GM18861 (cell line): ENCODE measurements around the gene ACTR1A.
A peak's percentile ranks its signal among the peaks of the same experiment; 100 is the strongest.

Experiments
- ATAC-seq: cut with Tn5 transposase; IDR thresholded peaks from one replicate; pipeline ENCODE4 v1.9.1; 2021; ENCODE audit not compliant: unreplicated experiment

ACTR1A gene

GRCh38 chr10:102491136-102491535 is 11.4 kb downstream of the ACTR1A start:
- ATAC-seq, result no peak

DNA sequence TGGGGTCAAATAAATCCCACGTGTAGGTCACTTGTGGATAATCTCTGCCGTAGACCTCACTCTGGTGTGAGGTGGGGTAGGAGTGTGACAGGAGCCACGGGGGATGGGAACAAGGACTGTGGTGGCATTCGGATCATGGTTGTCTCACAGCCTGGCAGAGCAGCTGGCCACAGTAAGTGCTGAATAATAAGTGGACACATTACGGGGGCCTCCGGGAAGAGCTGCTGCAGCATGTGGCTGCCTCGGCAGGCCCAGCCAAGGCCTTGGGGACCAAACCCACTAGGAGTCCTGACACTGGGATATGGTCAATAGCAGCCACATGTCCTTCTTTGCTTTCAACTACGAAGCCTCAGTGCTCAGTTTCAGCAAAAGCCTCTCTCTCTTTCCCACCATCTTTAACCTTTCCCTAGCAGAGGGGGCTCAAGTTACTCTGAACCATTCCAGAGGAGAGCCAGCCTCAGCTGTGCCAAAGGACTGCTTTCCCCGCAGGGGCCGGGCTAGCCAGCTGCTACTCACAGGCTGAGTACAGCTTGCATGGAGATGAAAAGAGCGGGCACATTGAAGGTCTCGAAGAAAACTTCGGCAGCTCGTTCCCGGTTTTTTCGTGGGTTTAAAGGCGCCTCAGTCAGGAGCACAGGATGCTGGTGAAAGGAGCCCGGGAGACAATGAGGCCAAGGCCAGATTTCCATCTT is 17.3 kb downstream of the ACTR1A start:
- no peak for ATAC-seq

GRCh38 chr10:102484021-102484420 is 18.5 kb downstream of the ACTR1A start:
- no peak for ATAC-seq

- ATAC-seq, result no peak
Measured at GRCh38 chr10:102480396-102480795, 22.1 kb downstream of the ACTR1A start.

- ATAC-seq, result no peak
Measured at GRCh38 chr10:102479651-102480050, 22.9 kb downstream of the ACTR1A start.

DNA sequence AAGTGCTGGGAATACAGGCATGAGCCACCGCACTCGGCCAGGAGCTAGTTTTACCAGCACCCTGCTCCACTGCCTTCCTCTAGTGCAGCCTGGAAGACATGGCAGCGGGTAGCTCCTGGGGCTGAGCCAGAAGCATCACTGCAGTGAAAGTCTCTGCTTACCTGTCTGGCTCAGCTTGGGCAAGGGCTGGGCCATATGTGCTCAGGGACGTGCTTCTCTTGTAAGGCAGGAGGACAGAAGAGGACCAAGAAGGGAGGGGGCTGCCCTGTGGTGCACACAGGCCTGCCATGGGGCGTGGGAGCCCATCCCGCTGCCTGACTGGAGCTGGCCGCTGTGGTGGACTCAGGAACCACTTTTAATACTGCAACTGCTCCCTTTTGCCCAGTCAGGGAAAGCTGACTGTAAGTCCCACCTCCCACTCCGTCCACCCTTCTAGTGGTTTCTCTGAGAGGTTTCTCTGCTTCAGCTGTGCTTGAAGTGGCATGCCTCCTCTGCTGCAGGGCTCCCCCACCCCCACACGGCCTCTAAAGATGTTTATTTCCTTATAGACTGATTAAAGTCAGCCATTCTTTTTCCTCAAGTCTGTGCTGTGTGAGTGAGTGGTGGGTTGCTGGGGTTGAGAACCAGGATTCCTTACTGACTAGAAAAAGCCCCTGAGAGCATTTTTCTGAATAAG is 25.9 kb downstream of the ACTR1A start:
- no peak for ATAC-seq

GRCh38 chr10:102475451-102476040 is 27.0 kb downstream of the ACTR1A start:
- no peak for ATAC-seq

DNA sequence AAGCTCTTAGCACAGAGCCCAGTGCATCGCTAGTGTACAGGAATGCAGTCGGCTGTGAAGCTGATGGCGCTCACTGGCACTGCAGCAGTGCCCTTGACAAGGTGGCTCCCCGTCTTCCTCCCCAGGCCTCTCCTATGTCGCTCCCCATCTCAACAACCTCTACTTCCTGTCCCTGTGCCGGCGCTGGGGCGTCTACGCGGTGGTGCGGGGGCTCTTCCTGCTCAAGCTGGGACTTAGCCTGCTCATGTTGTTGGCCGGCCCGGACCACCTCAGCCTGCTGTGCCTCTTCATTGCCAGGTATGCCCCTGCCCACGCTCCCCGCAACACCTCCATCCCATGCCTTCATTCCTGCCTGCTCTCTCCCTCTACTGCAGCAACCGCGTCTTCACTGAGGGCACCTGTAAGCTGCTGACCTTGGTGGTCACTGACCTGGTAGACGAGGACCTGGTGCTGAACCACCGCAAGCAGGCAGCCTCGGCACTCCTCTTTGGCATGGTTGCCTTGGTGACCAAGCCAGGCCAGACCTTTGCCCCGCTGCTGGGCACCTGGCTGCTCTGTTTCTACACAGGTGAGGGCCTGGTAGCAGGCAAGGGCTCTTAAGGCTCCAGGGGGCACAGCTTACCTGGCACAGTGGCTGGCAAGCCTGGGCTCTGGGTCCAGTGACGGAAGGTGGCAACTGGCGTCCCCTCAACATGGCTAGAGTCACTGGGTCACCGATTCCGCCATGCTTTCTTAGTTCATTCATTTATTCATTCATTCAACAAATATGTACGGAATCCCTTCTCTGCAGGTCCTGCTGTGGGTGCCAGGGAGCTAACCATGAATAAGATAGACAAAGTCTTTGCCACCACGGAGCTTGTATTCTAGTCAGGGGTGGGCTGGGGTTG is 28.8 kb downstream of the ACTR1A start:
- ATAC-seq, result no peak

GRCh38 chr10:102470579-102471546 is 31.6 kb downstream of the ACTR1A start:
- ATAC-seq, result no peak

DNA sequence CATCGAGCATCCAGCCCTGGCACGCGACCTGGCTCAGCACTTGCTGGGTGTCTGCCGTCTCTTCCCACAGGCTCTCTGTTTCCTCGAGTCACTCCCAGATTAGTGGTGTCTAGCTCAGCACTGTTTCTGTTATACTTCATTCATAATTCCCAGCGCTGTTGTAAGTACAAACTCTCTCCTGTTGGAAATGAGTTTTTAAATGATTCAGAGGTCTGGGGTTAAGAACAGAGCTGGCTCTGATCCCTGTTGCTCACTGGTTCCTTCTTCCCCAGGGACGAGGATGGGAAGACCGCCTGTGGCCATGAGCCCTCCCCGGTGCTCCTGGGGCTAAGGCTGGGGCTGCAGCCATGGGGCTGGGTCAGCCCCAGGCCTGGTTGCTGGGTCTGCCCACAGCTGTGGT is 33.8 kb downstream of the ACTR1A start:
- ATAC-seq, result no peak

GRCh38 chr10:102467971-102468438 is 34.5 kb downstream of the ACTR1A start:
- ATAC-seq, result no peak

DNA sequence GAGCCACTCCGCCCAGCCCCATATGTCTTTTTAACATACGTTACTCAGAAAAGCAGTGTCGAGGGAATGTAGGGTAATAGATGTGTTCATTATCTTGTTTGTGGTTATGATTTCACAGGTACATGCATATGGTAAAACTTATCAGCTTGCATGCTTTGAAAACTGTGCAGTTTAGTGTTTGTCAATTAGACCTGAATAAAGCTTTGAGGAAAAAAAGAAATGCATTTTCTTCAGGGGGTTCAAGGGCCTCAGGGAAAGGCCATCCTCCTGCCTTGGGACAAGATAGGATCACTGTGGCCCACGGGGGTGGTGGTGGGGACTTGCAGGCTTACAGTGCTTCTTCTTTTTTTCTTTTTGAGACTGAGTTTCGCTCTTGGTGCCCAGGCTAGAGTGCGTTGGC is 35.2 kb downstream of the ACTR1A start:
- no peak for ATAC-seq

DNA sequence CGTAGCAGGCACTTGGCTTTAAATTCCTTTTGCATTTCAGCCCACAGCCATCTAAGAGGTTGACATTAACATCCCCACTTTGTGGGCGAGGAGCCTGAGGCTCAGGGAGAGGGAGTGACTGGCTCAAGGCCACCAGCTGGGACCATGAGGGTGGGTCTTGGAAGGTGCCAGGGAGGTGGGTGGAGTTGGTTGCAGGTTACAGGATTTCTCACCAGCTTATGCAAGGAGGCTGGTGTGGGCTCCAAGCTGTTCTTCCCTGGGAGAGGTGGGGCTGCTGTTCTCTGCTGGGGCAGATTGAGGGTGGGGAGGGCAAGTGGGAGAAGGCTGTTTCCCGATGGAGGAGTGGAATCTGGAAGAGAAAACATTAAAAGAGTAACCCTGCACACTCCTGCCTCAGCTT is 37.0 kb downstream of the ACTR1A start:
- no peak for ATAC-seq

DNA sequence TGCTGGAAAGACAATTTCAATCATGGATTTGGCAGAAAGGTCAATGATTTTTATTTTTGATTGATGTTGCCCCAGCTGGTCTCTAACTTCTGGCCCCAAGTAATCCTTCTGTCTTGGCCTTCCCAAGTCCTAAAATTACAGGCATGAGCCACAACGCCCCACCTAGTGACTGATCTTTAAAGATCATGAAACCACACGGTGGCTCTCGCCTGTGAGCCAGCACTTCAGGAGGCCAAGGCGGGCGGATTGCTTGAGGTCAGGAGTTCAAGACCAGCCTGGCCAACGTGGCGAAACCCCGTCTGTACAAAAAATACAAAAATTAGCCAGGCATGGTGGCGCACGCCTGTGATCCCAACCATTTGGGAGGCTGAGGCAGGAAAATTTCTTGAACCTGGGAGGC is 38.5 kb downstream of the ACTR1A start:
- ATAC-seq, result no peak

DNA sequence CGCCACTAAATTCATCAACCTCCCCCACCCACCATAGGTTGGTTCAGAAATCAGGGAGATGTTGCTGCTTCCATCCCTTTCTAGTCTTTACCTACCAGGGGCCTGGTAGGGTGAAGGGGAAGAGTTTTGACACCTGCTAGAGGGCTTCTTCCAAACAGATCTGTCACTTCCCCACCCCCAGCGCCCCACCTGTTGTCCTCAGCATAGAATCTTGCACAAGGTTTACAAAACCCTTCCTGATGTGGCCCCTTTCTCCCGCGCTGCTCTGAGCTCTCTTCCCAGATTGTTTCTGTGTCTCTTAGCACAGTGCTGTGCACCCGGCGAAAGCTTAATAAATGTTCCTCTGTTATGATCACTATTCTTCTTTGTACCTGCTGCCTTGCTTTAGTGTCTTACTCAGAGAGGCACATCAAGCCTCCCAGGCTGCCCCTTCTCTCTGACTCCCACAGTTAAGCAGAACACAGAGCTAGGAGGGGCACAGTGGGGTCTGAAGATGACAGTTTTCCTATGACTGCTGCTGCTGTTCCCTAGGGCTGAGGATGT is 39.9 kb downstream of the ACTR1A start:
- no peak for ATAC-seq

DNA sequence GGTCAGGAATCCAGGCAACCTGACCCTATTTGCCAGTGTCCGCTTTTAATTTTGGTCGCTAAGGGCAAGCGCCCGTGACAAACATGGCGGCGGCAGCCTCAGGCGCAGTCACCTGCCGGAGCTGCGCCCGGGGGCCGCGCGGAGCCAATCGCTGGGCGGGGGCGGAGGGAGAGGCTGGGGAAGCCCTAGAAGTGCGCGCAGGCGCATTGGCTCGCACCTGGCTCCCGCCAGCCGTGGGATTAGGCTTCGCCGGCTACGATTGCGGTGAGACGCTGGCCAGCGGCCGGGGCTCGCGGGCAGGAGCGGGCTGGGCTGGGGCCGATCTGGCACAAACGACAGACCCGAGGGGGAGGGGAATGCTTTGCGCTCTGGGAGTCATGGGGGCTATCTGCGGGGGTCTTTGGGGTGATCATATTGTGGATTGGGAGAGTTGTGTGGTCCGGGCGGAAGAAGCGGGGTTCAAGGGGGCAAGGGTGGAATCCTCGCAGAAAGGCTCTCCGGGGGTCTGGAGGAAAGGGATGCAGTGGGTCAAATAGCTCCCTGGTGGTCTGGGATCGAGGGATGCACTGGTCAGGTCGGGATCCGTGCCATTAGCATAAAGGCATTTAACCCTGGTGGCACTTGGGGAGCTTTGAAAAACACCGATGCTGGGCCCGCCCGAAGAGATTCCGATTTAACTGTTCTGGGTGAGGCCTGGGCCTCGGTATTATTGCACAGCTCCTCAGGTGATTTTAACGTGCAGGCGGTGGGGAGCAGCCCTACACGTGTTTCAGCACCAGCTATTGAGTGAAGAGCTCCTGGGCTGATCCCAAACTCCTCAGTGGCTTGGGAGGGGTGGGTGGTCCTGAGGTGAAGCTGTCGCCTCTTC is 41.1 kb downstream of the ACTR1A start:
- peak; percentile 75 for ATAC-seq

DNA sequence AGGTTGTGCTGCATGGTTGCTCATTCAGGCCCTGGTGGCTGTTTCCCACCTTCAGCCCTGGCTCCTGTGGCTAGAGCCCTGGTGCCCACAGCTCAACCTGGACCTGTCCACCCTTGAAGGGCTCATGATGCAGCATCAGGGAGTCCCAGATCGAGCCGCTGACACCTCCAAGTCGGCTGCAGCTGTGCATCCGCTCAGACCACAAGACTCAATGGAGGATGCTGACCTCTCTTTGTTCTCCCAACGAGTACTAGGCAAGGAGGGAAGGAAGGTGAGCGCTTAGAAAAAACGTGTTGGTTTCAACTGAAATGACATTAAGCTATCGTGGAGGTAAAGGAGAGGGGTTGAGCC is 41.7 kb downstream of the ACTR1A start:
- peak; percentile 31 for ATAC-seq

DNA sequence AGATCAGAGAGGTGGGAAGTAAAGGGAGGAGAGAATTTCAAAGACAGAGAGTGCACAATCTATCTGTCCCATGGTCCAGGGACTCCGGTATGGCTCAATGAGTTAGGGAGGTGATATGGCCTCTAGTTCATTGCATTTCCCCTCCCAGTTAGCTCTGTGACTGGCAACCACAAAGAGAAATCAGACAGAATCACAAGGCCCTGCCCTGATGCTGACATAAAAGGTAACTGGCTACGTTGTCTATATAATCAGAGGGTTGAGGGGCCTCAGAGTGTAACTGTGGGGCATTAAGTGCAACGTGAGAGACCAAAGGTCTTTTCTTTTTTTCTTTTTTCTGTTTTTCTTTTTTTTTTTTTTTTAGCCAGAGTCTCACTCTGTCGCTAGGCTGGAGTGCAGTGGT is 43.9 kb downstream of the ACTR1A start:
- no peak for ATAC-seq

- ATAC-seq, result no peak
Measured at GRCh38 chr10:102457591-102458150, 44.8 kb downstream of the ACTR1A start.
